COLO829 (cell line): ENCODE results near the gene SATB1.
"Not testable (repeated sequence)": the region's sequence is repeated elsewhere in the genome, so short reads cannot be mapped to it uniquely, and the experiment has no call there.

ENCODE experiments used
- DNase-seq: peaks from one replicate; pipeline ENCODE4 v3.0.0; 2012; ENCODE audit warnings: low spot score

SATB1 gene

DNA sequence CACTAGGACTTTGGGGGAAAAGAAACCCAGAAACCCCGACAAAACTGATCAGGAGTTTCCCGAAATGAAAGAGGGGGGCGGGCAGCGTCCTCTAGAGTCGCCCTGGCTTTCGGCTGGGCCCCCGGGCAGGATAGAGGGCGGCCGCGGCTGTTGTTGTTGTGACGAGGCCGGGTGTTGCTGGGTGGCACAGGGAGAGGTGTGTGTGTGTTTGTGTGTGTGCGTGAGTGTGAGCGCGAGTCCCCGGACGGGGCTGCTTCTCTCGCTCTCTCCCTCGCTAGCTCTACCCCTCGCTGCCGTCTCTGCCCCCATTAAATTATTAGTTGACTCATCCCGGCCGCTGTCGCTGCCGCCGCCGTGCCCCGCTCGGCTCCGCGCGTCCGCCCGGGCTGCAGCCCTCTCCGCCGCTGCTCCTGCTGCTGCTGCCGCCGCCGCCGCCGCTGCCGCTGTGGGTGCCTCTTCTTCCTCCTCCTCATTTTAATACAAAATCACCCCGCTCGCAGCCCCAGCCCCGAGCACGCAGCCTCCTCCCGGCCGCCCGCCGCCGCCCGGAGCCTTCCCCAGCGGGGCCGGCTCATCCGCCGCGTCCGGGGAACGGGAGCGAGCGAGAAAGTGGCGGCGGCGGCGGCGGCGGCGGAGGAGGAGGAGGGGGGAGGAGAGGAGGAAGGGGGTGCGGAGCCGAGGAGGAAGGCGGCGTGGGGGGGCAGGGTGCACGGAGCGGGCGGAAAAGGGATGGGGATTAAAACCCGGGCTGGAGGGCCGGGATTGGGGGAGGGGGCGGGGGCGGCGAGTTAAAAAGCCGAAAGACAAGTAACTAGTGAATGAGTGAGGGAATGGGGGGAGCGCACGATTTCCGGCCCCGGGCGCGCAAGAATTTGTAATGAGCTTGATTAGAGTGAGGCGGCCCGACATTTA is at the start of gene SATB1:
SATB1 (minus strand) TSS at position 611 of the 912 bp plus-strand sequence. CDS start 4,372 bp downstream, outside the sequence.
- DNase-seq, result no peak

DNA sequence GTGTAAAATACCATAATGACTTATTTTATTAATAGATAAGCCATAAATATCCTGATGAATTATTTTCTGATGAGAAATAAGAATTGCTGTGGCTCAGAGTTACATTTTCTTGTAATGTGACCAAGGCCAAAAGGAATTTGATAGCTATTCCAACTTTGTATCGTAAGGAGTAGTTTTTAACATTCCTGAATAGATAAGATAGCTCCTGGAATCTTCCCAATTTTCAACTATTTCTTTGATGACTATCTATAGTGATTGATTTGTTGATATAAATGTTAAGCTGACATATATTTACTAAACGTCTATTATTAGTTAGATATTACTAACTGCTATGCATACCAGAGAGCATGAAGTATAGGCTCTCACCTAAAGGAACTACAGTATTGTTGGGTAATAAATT is 49.1 kb upstream of the SATB1 start:
- no peak for DNase-seq

DNA sequence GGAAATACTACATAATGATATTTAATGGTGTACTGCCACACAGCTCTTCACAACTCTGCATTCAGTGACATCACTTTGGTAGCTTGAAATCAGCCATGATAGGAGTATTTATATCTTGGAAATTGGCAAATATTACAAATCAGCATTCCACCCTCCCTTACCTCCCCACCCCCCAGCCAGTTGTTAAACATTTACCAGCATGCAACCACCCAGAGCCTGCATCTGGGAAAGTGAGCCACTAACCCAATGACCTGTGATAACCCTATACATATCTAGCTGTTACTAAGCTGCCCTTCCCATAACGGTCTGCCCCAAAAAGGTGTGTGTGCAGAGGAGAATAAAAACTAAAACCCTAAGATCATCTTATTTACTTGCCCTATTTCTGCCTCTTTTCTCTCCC is 44.6 kb upstream of the SATB1 start:
- no peak for DNase-seq

GRCh38 chr3:18466136-18466535 is 41.0 kb upstream of the SATB1 start:
- DNase-seq, result no peak

DNA sequence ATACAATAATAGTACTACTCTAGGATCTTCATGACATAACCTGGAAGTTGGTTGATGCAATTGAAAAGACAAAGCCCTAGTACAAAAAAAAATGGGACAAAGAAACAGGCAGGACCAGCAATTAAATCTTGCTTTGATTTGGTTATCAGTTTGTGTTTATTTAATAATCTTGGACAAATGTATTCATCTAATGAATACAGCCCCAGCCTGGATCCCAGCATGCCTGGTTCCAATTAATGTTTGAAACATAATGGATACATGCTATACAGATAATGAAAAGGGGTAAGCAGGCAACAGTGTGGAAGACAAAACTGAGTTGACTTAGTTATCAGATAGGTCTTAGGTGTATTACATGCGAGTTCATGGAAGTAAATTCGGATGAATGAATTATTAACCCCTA is 29.6 kb upstream of the SATB1 start:
- no peak for DNase-seq

DNA sequence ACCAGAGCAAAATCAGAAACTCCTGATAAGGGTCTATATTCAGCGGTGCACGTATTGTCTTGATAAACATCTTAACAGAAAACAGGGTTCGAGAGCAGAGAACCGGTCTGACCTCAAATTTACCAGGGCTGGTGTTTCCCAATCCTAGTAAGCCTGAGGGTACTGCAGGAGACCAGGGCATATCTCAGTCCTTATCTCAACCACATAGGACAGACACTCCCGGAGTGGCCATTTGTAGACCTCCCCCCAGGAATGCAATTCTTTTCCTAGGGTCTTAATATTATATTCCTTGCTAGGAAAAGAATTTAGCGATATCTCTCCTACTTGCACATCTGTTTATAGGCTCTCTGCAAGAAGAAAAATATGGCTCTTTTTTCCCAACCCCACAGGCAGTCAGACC is 24.5 kb upstream of the SATB1 start:
- not testable (repeated sequence) for DNase-seq

DNA sequence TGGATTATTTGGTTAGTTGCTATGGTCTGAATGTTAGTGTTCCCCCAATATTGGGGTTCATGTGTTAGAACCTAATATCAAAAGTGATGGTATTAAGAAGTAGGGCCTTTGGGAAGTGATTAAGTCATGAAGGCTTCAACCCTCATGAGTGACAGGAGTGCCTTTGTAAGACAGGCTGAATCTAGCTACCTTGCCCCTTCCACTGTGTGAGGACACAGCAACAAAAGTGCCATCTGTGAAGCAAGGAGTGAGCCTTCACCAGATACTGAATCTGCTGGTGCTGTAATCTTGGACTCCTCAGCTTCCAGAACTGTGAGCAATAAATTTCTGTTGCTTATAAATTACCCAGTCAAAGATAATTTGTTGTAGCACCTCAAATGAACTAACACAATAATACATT is 22.6 kb upstream of the SATB1 start:
- DNase-seq, result no peak

GRCh38 chr3:18446149-18446825 is 21.1 kb upstream of the SATB1 start:
- DNase-seq, result no peak

- DNase-seq, result no peak
These were observed 20.4 kb upstream of the SATB1 start for GRCh38 chr3:18445401-18446148.

DNA sequence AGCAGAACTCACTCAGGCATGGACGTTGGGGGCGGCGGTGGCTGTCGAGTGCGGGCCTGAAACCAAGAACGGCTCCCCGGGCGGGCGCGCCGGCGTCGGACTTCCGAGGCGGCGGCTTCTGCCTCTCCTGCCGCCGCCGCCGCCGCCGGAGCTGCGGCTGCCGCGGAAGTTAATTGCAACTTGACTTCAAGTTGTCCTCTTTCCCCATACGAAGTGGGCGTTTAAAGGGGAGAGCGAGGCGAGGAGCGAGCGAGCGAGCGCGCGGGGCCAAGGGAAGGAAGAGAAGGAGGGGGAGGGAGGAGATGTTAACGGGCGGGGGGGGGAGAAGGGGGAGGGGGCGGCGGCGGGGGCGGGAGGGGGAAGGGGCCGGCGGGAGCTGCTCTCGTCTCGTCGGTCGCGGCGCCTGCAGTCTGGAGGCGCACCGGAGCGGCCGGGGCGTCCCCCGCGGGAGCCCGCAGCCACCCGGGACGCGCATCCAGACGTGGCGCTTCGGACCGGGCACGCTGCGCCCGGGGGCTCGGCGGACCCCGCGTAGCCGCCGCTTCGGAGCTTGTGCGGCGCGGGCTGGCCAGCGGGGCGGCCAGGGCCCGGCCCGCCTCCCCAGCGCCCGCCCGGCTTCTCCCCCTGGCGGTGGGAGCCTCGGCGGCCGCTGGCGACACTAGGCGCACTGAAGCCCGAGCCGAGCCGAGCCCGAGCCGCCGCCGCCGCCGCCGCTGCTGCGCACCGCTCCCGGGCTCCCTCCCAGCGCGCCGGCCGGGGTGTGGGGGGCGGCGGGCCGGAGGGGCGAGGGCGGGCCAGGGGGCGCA is 19.7 kb upstream of the SATB1 start:
- peak; percentile 23 for DNase-seq

- no peak for DNase-seq
These were observed 18.8 kb upstream of the SATB1 start for GRCh38 chr3:18443665-18444594.

- DNase-seq, result no peak
These were observed 17.9 kb upstream of the SATB1 start for GRCh38 chr3:18442756-18443664.

- DNase-seq, result no peak
These were observed 16.4 kb upstream of the SATB1 start for GRCh38 chr3:18441551-18441950.

- DNase-seq, result no peak
These were observed 15.1 kb upstream of the SATB1 start for GRCh38 chr3:18440066-18440722.

GRCh38 chr3:18439281-18439680 is 14.1 kb upstream of the SATB1 start:
- no peak for DNase-seq

DNA sequence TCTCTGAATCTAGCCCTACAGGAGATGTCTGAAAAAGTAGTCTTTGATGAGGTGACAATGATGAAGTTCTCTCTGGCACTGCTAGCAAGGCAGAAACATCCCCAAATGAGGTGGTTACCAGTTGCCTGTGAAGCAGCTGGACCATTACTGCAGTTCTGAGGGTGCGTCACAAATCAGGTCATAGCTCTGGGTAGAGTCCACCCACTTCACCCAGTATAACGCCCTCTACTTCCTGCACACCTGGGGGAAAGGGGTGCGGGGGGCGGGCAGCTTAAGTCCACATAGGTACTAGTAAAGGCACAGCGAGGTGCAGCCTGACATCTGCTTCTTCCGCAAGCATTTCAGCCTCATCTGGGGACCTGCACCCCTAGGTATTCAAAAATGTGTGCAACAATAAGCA is 13.4 kb upstream of the SATB1 start:
- no peak for DNase-seq

DNA sequence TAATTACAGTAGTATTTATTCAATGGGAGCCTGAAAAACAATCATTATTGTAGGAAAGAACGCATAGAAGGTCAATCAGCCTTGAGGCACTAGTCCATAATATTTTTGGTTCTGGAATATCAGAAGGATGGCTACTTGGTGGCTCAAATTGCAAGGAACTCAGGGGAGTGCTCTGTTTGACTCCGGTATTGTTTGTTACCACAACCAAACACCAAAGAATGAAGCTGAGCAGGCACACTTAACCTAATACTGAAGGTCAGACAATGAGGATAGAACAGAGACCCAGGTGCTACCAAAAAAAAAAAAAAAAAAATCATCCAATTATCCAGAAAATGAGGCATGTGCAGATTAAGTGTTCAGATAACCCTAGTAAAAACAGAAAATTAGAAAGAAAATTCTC is 11.1 kb upstream of the SATB1 start:
- DNase-seq, result no peak

DNA sequence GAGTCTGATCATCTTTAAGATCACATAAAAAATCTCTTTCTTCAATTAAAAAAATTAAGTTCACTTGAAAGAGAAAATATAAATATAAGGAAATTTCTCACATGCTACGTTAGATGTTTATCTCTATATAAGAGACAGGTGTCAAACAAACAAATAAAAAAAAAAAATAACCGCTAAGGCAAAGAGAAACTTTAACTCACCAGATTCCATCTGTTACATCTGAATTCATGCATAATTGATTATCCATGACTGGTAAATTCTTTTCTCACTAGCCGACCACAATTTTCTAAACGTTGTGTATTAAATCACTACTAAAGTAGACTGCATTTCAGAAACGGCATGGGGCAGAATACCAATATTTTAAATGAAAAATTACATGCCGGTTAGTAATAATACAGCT is 9.6 kb upstream of the SATB1 start:
- DNase-seq, result no peak

DNA sequence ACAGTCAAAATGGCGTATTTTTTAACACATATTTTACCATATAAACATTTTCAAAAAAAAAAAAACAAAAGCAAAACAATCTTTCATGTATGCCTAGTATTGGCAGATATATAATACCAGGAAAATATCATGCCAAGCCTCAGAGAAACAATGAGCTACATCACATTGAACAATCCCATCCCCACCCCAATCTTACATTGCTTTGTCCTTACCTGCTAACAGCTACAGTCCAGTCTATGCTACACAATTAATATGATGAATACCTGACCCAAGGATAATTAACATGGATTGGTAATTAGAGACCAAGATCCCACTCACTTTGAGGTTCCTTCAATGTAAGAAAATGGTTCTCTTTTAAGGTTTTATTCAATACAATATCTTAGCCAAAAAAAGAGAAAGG is 7.6 kb upstream of the SATB1 start:
- no peak for DNase-seq
